Spleen (tissue), 7 donors: ENCODE data around the gene ENTPD3.

ENCODE experiments used
- CTCF ChIP-seq, 11 experiments: fragments of 200-600 bp in 7 of 11; fragments of 450-650 bp in 4 of 11; sonication (generic) in 4 of 11; IDR thresholded peaks in 8 of 11; conservative IDR thresholded peaks in 3 of 11; 1 replicate in 7 of 11; 2 replicates in 4 of 11; pipeline versions ENCODE4 v1.4.0 to v1.8.0; 2016 to 2021; ENCODE audit warnings: antibody characterized with exemption in 11 of 11, inconsistent platforms in 4 of 11, mild to moderate bottlenecking in 1 of 11
- POLR2A ChIP-seq, 3 donors: fragments of 450-650 bp; IDR thresholded peaks; one replicate each; pipeline ENCODE4 v1.5.1; 2017; ENCODE audit warnings: antibody characterized with exemption in 3 of 3, mild to moderate bottlenecking in 1 of 3
- POLR2AphosphoS5 ChIP-seq, 3 donors: sonication (generic); formaldehyde crosslinking; IDR thresholded peaks; one replicate each; pipeline ENCODE4 v1.5.1; 2017; ENCODE audit warnings: antibody characterized with exemption in 3 of 3
- donor health status: DM: no; HTN: no; CAD: no; lungs with moderate emphysema.
- donor health status: DM: no; HTN: no; CAD: no.
- donor health status: DM: no; HTN: no; CAD: no.

GRCh38 chr3:40461161-40461560 lies 74.2 kb downstream of the ENTPD3 start:
- TF ChIP-seq CTCF (IDR thresholded peaks at IDR 0.05 in 8 of 11, conservative IDR thresholded peaks at IDR 0.05 in 3 of 11): no peak
- no peak for TF ChIP-seq POLR2AphosphoS5 (IDR thresholded peaks at IDR 0.05)
- TF ChIP-seq POLR2A (IDR thresholded peaks at IDR 0.05): no peak
